ENCODE results near the gene ACTL8.

ACTL8 gene

GRCh38 chr1:17772615-17773212 is 17.6 kb downstream of the ACTL8 start:
- DNase-seq (ENCODE audit: low spot score) = no peak

GRCh38 chr1:17773591-17774326 is 18.6 kb downstream of the ACTL8 start:
- DNase-seq (ENCODE audit: low spot score) = no peak

- DNase-seq (ENCODE audit: low spot score) = no peak
These were observed 19.3 kb downstream of the ACTL8 start for GRCh38 chr1:17774452-17774851.

- DNase-seq (ENCODE audit: low spot score) = no peak
These were observed 20.7 kb downstream of the ACTL8 start for GRCh38 chr1:17775796-17776195.

- no peak for DNase-seq (ENCODE audit: low spot score)
These were observed 21.3 kb downstream of the ACTL8 start for GRCh38 chr1:17776426-17776825.

GRCh38 chr1:17777330-17777729 is 22.2 kb downstream of the ACTL8 start:
- DNase-seq (ENCODE audit: low spot score) = no peak

GRCh38 chr1:17777818-17778217 is 22.7 kb downstream of the ACTL8 start:
- DNase-seq (ENCODE audit: low spot score) = no peak

GRCh38 chr1:17780916-17781315 is 25.8 kb downstream of the ACTL8 start:
- DNase-seq (ENCODE audit: low spot score) = no peak

- no peak for DNase-seq (ENCODE audit: low spot score)
These were observed 34.8 kb downstream of the ACTL8 start for GRCh38 chr1:17789926-17790325.

GRCh38 chr1:17790383-17791054 is 35.4 kb downstream of the ACTL8 start:
- DNase-seq (ENCODE audit: low spot score) = no peak

GRCh38 chr1:17791055-17791390 is 35.9 kb downstream of the ACTL8 start:
- DNase-seq (ENCODE audit: low spot score) = no peak

GRCh38 chr1:17791480-17791879 is 36.3 kb downstream of the ACTL8 start:
- no peak for DNase-seq (ENCODE audit: low spot score)

- no peak for DNase-seq (ENCODE audit: low spot score)
These were observed 37.3 kb downstream of the ACTL8 start for GRCh38 chr1:17792421-17792820.

GRCh38 chr1:17795081-17795809 is 40.1 kb downstream of the ACTL8 start:
- DNase-seq (ENCODE audit: low spot score) = no peak

GRCh38 chr1:17795836-17796645 is 40.9 kb downstream of the ACTL8 start:
- DNase-seq (ENCODE audit: low spot score) = no peak

GRCh38 chr1:17797478-17797877 is 42.3 kb downstream of the ACTL8 start:
- DNase-seq (ENCODE audit: low spot score) = no peak

- DNase-seq (ENCODE audit: low spot score) = no peak
These were observed 42.9 kb downstream of the ACTL8 start for GRCh38 chr1:17798011-17798410.

GRCh38 chr1:17798799-17799382 is 43.8 kb downstream of the ACTL8 start:
- no peak for DNase-seq (ENCODE audit: low spot score)

GRCh38 chr1:17799642-17800041 is 44.5 kb downstream of the ACTL8 start:
- DNase-seq (ENCODE audit: low spot score) = no peak

GRCh38 chr1:17802164-17802563 is 47.0 kb downstream of the ACTL8 start:
- DNase-seq (ENCODE audit: low spot score) = no peak

GRCh38 chr1:17802945-17803344 is 47.8 kb downstream of the ACTL8 start:
- no peak for DNase-seq (ENCODE audit: low spot score)
